Kidney glomerular epithelial cell (primary cell): ENCODE measurements around the gene TMEM169.
A peak's percentile ranks its signal among the peaks of the same experiment; 100 is the strongest.
"Not testable (repeated sequence)": the region's sequence is repeated elsewhere in the genome, so short reads cannot be mapped to it uniquely, and the experiment has no call there.

Experiments
- DNase-seq: peaks from one replicate; lab custom pipeline; 2025; lab: John Stamatoyannopoulos, UW

Gene TMEM169

DNA sequence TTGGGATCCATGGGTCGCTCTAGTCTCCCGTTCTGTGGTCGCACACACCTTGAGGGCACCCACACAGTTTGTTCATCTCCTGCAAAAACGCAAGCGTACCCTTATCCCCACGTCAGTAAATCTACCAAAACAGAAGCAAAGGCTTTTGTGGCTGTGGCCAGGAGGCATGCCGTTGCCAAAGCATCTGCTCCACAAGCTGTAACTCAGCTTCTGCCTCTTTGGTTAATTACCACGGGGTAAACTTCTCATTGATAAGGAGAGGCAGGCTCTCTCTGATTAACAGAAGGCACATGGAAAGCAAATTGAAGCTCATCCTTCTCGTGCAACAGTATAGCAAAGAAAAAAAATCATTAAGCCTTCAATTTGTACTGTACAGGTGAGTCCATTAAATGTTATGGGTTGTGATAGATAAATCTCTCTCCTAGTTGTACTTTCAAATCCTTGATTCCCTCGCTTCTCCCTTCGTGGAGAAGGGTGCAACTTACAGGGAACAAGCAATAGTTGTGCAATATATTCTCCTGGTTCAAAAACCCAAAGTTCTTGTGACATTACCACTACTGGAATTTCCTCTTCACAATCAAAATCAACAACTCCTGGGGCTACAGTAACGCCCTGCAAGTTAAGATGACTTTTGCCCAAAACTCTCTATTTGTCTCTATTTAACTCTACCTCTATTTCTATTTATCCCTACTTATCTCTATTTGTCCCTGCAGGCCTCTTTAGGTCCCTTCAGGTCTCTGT, 10.4 kb upstream of the TMEM169 start:
- DNase-seq = no peak

DNA sequence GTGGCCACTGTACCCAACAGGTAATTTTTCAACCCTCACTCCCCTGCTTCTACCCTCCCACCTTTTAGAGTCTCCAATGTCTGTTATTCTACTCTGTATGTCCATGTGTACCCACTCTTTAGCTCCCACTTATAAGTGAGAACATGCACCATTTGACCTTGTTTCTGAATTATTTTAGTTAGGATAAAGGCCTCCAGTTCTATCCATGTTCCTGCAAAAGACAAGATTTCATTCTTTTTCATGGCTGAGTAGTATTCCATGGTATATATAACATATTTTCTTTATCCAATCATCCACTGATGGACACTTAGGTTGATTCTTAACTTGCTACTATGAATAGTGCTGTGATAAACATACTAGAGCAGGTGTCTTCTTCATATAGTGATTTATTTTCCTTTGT, 9.2 kb upstream of the TMEM169 start:
- no peak for DNase-seq

DNA sequence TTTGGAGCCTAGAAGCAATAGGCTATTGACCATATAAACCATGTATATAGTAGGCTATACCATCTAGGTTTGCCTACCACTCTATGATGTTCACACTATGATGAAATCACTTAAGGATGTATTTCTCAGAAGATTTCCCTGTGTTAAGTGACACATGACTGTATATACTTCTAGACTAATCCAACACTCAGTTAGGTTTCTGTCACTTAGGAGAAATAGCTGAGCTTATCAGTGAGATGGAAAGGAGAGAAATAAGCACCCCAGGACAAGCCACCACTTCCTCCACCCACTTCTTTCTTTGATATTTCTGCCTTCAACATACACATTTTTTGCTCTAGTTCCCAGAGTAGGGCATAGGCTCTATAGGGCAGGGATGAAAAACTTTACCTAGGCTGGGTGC, 7.9 kb upstream of the TMEM169 start:
- DNase-seq = no peak

DNA sequence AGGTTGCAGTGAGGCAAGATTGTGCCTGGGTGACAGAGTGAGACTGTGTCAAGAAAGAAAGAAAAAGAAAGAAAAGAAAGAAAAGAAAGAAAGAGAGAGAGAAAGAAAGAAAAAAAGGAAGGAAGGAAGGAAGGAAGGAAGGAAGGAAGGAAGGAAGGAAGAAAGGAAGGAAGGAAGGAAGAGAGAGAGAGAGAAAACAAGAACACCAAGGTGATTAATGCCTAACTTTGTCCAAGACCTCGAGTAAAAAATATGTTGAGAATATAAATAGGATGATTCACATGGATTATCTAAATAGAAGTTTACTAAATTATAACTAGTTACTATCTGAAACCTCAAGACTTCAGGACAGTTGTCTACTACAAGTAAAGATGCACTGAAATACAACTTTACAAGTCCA, 7.3 kb upstream of the TMEM169 start:
- no peak for DNase-seq

DNA sequence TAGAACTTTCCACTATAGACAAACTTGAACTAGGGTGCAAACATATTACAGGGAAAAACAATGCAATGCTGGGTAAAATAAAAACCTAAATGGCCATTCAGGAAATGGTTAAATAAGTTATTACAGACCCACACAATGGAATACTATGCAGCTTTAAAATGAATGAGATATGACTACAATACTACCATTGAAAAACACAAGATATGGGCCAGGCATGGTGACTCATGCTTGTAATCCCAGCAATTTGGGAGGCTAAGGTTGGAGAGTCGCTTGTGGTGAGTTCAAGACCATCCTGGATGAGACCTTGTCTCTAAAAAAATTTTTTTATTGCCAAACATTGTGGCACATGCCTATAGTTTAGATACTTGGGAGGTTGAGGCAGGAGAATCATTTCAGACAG, 6.9 kb upstream of the TMEM169 start:
- no peak for DNase-seq

DNA sequence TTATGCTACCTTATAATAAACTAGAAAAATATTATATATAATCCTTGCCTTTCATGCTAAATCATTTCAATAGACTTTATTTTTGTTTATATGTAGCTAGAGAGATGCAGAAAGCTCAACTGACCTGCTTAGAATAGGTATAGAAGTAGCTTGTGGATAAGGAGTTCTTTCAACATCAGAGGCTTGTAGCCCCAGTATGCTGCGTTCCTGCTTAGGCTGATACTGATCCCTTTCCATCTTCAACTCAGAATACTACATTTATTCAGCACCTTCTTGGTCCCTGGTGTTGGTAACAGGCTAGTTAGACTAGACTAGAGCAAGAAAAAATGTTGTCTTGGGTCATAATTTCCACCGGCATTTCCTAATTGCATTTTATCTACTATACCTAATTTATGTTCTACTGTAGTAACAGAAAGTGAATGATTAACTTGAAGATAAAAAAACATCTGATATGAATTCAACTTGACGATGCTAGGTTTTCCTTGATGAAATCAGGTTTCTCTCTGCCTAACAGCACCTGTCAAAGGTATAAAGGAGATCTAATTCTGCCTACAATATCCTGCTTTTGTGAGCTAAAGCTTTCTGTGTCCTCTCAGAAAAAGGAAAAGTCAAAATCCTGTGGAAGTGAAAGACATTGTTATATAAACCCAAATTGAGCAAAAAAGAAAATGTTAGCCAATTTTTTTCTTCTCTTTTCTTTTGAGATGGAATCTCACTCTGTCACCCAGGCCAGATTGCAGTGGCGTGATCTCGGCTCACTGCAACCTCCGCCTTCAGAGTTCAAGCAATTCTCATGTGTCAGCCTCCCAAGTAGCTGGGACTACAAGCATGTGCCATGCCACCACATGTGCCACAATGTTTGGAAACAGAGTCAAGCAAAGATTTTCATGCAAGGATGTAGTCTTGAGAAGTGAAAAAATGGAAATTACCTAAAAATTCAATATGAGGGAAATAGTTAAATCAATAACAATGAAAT, 5.9 kb upstream of the TMEM169 start:
- no peak for DNase-seq

DNA sequence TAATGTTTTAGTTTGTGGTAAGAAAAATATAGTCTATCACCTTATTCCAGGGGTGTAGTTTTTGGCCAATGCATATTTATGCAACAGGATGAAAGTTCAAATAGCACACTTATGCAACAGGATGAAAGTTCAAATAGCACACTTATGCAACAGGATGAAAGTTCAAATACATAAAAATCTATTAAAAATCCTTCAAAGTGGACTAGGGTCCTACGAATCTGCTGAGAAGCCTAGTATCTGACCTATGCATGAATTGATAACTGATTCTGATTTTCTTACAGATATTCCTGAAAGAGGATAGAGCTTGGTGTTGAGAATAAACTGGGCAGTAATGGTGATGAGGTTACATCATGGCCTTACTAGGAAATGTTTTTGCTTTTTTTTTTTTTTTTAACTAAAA, 2.9 kb upstream of the TMEM169 start:
- no peak for DNase-seq

DNA sequence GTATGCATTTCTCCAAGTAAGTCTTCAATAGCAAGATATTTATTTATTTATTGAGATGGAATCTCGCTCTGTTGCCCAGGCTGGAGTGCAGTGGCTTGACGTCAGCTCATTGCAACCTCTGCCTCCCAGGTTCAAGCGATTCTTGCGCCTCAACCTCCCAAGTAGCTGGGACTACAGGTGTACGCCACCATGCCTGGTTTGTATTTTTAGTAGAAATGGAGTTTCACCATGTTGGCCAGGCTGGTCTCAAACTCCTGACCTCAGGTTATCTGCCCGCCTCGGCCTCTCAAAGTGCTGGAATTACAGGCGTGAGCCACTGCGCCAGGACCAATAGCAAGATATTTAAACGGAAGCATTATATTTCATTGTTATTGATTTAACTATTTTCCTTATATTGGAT, 1.7 kb upstream of the TMEM169 start:
- not testable (repeated sequence) for DNase-seq

DNA sequence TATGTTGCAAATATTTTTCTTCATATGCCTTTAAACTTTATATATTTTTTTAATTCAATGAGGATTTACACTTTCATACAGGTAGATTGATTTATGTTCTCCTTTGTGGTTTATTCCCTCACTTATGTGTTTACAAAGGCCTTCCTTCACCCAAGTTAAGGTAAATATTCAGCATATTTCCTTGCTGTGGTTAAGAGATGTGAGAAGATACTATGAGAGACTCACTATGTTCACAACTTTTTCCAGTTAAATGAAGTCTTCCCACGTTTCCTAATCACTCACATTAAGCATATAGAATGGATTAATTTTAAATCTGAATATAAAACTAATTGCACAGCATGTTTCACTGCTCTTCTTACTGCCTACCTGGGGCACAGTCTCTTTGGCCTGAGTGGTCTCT, 707 bp upstream of the TMEM169 start:
- no peak for DNase-seq

DNA sequence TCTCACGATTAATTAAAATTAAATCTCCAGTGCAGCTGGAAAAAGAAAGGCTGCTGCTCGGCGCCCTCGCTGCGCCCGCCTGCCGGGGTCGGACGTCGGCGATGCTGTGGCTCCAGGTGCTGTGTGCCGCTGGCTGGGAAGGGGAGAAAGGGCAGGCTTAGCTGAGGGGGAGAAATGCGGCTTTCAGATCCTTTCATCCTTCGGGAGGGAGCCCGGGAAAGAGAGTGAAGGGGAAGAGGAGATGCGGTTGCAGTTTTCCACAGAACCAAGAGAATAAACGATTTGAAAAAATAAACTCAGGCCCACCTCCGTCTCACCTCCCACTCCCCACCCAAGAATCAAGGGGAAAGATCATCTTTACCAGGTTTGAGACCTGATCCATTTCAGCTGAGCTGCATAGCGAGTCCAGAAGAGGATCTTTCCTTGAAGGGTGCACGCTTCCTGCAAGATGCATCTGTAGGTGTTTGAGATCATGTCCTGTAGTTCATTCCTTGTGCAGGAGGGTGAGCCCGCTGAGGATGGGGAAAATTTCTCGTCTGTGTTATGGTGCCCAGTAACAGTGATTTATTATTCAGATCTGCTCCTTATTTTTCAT, 495 bp downstream of the TMEM169 start:
- no peak for DNase-seq

DNA sequence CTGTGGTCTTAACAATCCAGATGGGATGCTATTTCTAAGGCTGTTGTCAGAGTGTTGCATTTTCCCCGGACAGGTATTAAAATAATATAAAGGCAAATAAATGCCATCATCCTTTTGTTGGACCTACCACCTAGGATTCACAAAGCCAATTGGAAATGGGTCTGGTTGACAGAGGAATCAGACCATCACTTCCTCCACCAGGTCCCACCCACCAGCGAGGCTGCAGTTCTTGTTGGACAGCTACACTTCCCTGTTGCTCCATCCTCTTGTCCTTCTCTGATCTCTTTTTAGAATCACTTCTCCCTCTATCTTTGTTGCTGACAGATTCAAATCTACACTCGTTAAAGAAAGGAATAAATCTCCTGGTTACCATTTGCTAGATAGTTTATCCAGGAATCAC, 1.1 kb downstream of the TMEM169 start:
- peak; percentile 76 for DNase-seq

DNA sequence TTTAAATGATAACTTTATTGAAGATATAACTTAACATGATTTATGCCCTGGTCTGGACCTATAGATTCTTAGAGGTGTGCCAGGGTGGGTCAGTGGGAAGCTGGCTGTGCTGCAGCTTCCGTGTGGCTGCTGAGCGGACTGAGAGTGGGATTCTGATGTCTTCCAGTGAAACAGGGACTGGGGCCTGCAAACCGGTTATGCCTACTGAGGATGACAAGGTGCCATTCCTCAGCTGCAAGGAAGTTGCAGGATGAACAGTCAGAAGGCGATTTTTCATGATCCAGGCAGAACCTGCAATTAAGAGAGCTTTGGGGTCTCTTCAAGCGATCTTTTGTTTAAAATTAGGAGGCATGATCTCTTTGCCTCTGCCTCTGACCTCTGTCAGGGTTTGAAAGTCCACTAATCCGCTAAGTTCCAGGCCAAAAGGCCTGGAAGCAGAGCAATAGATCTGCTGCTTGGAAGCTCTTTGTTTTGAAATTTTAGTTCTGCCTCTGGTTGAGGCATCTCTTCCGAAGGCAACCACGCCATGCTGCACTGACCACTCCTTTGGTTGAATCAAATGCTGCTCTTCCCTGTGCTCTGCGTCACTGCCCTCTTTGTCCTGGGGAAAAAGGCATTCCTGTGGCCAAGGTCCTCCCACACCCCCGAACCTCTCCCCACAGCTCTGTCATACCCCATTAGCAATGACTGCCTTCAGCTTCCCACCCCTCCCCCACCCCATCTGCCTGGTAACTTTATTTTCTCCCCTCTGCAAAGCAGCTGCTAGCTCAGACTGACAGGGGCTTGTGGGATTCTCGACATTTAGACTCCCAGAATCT, 2.0 kb downstream of the TMEM169 start:
- DNase-seq = peak; percentile 98

DNA sequence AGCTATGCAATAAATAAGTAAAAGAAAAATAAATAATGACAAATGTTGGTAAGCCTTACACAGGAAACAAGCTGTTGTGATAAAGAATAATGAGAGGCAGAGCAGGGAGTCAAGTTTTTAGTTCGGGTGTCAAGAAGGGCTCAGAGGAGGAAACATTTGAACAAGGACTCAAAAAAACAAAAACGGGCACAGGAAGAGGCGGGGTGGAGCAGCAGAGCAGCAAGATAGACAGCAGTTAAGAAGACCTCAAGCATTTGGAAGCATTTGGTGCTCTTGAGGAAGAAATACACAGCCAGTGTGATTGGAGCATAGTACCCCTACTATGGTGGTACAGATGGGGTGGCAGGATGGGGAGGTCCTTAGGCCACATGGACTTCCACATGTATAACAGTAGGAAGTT, 2.8 kb downstream of the TMEM169 start:
- DNase-seq = no peak

DNA sequence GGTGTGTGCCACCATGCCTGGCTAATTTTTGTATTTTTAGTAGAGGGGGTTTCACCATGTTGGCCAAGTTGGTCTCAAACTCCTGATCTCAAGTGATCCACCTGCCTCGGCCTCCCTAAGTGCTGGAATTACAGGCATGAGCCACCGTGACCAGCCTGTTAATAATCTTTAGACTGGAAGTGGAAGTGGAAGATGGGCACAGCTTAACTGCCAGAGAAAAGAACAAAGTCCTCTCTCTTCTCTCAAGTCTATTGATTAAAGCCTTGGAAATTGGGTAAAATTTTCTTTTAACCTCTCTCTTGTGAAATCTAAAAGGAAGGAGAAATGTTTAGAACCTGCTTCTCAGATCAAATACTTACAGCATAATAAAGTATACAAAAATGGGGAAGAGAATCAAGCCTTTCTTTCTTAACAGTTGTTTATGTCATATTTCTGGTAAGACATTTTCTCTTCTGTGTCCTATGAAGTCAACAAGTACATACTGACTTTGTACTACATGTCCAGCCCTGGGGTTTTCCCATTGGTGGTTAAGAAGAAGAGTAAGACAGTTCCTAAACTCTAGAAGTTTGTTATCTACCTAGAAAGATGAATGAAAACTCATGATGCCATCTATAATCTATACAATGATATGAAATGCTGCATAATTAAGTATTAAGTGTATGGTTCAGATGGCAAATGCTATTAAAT, 4.6 kb downstream of the TMEM169 start:
- no peak for DNase-seq

DNA sequence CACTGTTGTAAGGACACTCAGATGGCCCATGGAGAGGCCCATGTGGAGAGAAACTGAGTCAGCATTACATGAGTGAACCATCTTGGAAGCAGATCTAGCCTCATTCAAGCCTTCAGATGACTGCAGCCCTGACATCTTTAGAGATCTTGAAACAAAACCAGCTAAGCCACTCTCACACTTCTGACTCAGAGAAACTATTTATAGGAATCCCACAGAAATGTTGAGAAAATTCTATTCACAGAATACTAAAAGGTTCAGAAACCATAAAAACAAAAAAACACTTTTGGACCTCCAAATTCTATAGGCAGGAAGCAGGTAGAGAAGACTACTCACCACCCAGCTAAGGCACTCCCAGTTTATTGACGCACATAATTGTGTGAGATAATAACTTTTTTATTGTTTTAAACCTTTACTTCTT, 8.7 kb downstream of the TMEM169 start:
- DNase-seq = no peak

DNA sequence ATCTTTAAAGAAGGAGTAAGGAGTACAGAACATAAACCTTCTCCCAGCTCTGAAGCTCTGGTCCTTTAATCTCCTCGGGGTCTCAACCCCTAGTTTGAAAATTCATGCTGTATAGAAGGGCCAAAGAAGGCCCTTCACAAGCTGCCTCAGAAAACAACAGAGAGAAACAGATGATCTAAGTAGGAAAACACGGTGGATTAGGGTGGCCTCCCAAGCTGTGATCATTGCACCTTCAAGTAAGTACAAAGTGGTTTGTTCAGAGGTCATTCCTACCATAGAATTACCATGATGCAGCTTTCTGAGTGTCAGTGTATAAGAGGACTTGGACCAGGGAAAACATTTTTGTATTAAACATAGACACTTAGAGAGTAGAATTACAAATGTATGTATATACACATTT, 10.9 kb downstream of the TMEM169 start:
- DNase-seq = no peak

DNA sequence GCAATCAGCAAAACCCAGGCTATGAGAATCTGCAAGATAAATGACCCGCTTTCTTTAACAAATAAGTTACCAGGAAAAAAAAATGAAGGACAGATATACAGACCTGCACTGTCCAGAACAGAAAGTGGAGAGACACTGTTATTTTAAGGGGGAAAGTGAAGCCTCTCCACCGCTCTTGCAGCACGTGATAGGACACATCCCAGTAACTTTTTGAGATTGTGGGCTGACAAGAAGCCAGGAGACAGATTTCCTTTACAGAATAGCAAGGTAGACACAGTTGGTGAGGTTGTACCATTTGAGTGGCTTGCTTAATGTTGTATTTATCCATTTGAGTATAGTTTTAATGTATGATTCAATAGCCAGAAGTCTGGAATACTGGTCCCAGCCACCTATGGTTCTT, 13.0 kb downstream of the TMEM169 start:
- no peak for DNase-seq

DNA sequence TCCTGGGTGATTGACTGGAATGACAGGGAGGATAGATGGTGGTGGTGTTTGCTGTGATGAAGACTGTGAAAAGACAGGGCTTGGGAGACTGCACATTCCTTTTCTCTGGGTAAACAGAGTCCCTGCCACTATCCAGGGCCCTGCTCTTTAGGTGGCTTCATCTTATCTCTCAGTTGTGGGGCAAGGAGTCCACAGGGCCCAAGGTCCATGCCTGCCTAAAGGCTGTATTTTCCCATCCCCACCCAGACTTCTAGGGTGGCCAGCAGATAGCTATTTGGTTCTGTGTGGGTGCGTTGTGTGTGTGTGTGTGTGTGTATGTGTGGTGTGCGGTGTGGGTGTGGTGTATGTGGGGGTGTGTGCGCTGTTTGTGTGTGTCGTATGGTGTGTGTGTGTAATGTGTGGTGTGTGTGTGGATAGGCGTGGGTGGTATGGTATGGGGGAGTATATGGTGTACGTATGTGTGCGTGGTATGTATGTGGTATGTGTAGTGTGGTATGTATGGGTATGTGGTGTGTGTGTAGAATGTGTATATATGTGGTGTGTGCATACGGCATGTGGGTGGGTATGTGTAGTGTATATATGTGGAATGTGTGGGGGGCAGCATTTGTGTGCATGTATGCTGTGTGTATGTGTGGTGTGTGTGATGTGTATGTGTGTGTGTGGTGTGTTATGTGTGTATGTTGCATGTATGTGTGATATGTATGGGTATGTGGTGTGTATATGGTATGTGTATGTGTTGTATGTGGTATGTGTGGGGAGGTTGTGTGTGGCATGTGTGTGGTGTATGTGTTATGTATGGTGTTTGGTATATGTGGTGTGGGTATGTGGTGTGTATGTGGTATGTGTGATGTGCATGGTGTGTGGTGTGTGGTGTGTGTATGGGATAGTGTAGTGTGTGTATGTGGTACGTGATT, 17.0 kb downstream of the TMEM169 start:
- no peak for DNase-seq

DNA sequence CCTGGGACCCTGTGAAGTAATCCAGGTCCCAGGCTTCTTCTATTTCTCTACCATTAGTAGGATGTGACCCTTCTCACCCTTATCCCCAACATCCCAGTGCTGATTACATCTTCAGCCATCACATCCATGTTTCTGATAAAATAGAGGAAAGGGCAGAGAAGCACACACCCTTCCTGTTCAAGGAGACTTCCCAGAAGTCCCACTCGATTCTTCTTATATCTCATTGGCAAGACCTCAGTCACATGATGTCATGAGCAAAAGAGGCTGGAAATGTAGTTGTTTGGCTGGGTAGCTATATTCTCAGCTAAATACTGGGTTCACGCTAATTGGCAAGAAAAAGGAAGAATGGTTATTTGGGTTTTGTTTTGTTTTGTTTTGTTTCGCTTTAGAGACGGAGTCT, 19.4 kb downstream of the TMEM169 start:
- no peak for DNase-seq

DNA sequence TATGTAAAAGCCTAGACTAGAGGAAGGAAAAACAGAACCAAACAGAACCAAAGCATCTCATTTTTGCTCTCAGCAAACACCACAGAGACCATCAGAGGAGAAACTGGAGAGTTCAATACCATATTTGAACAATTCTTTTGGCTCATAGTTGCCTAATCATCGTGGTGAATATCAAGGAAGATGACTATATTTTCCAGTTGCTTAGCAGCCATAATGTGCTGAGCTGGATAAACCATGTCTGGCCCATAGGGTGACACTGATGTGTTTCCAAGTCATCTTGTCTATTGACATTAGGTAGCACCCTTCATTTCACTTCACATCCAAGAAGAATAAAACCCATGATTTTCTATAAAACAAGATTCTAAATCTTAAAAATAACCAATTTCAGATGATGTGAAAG, 21.5 kb downstream of the TMEM169 start:
- DNase-seq = no peak
